Vagina (tissue), 2 donors: Measurements from ENCODE around the gene LRP11.

ENCODE experiments used
- POLR2A ChIP-seq, 2 donors: fragments of 450-650 bp; IDR thresholded peaks; one replicate each; pipeline ENCODE4 v1.6.1; 2017; ENCODE audit warnings: antibody characterized with exemption in 2 of 2, mild to moderate bottlenecking in 2 of 2, moderate library complexity in 2 of 2
- POLR2AphosphoS5 ChIP-seq, 2 donors: sonication (generic); formaldehyde crosslinking; IDR thresholded peaks; one replicate each; pipeline ENCODE4 v1.9.0; 2017; ENCODE audit warnings: antibody characterized with exemption in 2 of 2, mild to moderate bottlenecking in 2 of 2, low read depth in 1 of 2; ENCODE audit not compliant: insufficient read depth in 1 of 2
- TF ChIP-seq, protein P1 (sequence below), 3 experiments: fragments of 450-650 bp in 2 of 3; fragments of 200-600 bp in 1 of 3; sonication (generic) in 1 of 3; IDR thresholded peaks; one replicate each; pipeline ENCODE4 v1.5.1; 2017 to 2019; ENCODE audit warnings: antibody characterized with exemption in 3 of 3, mild to moderate bottlenecking in 2 of 3, moderate library complexity in 2 of 3

DNA sequence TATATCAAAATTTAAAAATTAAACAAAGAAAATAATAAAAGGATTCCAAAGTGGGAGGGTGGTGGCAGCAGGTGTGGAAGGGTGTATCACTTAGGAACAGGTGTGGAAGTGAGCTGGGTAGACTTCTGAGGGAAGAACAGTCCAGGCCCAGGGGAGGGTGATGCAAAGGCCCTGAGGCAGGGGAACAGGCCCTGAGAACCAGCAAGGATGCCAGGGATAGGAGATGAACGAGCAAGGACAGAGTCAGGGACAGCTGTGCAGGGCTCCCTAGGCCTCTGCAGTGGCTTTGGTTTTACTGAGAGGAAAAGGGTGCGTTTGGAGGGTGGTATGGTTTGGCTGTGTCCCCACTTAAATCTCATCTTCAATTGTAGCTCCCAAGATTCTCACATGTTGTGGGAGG lies 43.2 kb upstream of the LRP11 start:
- TF ChIP-seq, protein P1, sequence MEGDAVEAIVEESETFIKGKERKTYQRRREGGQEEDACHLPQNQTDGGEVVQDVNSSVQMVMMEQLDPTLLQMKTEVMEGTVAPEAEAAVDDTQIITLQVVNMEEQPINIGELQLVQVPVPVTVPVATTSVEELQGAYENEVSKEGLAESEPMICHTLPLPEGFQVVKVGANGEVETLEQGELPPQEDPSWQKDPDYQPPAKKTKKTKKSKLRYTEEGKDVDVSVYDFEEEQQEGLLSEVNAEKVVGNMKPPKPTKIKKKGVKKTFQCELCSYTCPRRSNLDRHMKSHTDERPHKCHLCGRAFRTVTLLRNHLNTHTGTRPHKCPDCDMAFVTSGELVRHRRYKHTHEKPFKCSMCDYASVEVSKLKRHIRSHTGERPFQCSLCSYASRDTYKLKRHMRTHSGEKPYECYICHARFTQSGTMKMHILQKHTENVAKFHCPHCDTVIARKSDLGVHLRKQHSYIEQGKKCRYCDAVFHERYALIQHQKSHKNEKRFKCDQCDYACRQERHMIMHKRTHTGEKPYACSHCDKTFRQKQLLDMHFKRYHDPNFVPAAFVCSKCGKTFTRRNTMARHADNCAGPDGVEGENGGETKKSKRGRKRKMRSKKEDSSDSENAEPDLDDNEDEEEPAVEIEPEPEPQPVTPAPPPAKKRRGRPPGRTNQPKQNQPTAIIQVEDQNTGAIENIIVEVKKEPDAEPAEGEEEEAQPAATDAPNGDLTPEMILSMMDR (IDR thresholded peaks at IDR 0.05) = no peak
- TF ChIP-seq POLR2A (IDR thresholded peaks at IDR 0.05) = no peak
- TF ChIP-seq POLR2AphosphoS5 (IDR thresholded peaks at IDR 0.05; ENCODE audit: insufficient read depth in 1 of 2, low read depth in 1 of 2) = no peak
